Measurements from ENCODE around the gene GALNT18. TPM values are rescaled to one million over a fixed set of nuclear protein-coding genes. Genes with fewer than 3 reads are reported as not detected.

GALNT18 gene
- total RNA-seq, 4 donors from 2014 or later = 4.7 to 20.4 (median 14.1) TPM

- peaks cover 0 to 15% (median 8%) of the 10 kb centered on the region in 3 donors for H3K4me1 ChIP-seq
- intact Hi-C loops (cut with DNase I) = no loop called here
- H3K27ac ChIP-seq = no peak overlapping the region
- TF ChIP-seq CTCF (IDR thresholded peaks at IDR 0.05) = no peak
- no peak for TF ChIP-seq POLR2A (IDR thresholded peaks at IDR 0.05)
- H3K27me3 ChIP-seq = no peaks in the 10 kb centered on the region
- H3K36me3 ChIP-seq = no peaks in the 10 kb centered on the region
- WGBS, 2 donors = 51 to 62% methylated on average over 6 to 9 of the region's 10 CpGs
- no peaks in the 10 kb centered on the region for H3K9me3 ChIP-seq
- no peak overlapping the region for H3K4me3 ChIP-seq
- no peak for DNase-seq
These were observed 110.9 kb downstream of the GALNT18 start for GRCh38 chr11:11510939-11511338.

GRCh38 chr11:11505692-11506091 is 116.1 kb downstream of the GALNT18 start:
- 64 to 71% methylated on average over 3 of the region's 3 CpGs for WGBS, 2 donors
- intact Hi-C loops (cut with DNase I) = no loop called here
- DNase-seq = no peak
- no peak overlapping the region for H3K4me3 ChIP-seq
- H3K9me3 ChIP-seq = no peaks in the 10 kb centered on the region
- TF ChIP-seq POLR2A (IDR thresholded peaks at IDR 0.05) (no peak), CTCF (IDR thresholded peaks at IDR 0.05) (no peak)
- H3K27ac ChIP-seq = no peak overlapping the region
- no peaks in the 10 kb centered on the region for H3K36me3 ChIP-seq
- H3K4me1 ChIP-seq = peaks cover 5 to 27% (median 19%) of the 10 kb centered on the region in 3 donors
- no peaks in the 10 kb centered on the region for H3K27me3 ChIP-seq

- H3K4me3 ChIP-seq = no peak overlapping the region
- no peaks in the 10 kb centered on the region for H3K27me3 ChIP-seq
- no peak for DNase-seq
- H3K36me3 ChIP-seq = no peaks in the 10 kb centered on the region
- TF ChIP-seq CTCF (IDR thresholded peaks at IDR 0.05) (no peak), POLR2A (IDR thresholded peaks at IDR 0.05) (no peak)
- intact Hi-C loops (cut with DNase I) = no loop called here
- H3K27ac ChIP-seq = no peak overlapping the region
- H3K9me3 ChIP-seq = no peaks in the 10 kb centered on the region
- peaks cover 5 to 29% (median 20%) of the 10 kb centered on the region in 3 donors for H3K4me1 ChIP-seq
These were observed 116.6 kb downstream of the GALNT18 start for GRCh38 chr11:11505190-11505589.

GRCh38 chr11:11504071-11504470 is 117.7 kb downstream of the GALNT18 start:
- TF ChIP-seq POLR2A (IDR thresholded peaks at IDR 0.05) (no peak), CTCF (IDR thresholded peaks at IDR 0.05) (no peak)
- peaks cover 5 to 29% (median 20%) of the 10 kb centered on the region in 3 donors for H3K4me1 ChIP-seq
- no peaks in the 10 kb centered on the region for H3K27me3 ChIP-seq
- H3K9me3 ChIP-seq = no peaks in the 10 kb centered on the region
- no peak overlapping the region for H3K27ac ChIP-seq
- no peak for DNase-seq
- intact Hi-C loops (cut with DNase I) = no loop called here
- no peaks in the 10 kb centered on the region for H3K36me3 ChIP-seq
- no peak overlapping the region for H3K4me3 ChIP-seq

- no peaks in the 10 kb centered on the region for H3K9me3 ChIP-seq
- WGBS, 2 donors = 26 to 31% methylated on average over 7 to 8 of the region's 9 CpGs
- H3K4me3 ChIP-seq = no peak overlapping the region
- no peaks in the 10 kb centered on the region for H3K27me3 ChIP-seq
- DNase-seq = no peak
- intact Hi-C loops (cut with DNase I) = no loop called here
- H3K36me3 ChIP-seq = no peaks in the 10 kb centered on the region
- peak overlapping the region; percentile 16 to 56 (median 46) for H3K27ac ChIP-seq
- no peak for TF ChIP-seq CTCF (IDR thresholded peaks at IDR 0.05)
- no peak for TF ChIP-seq POLR2A (IDR thresholded peaks at IDR 0.05)
- peaks cover 5 to 29% (median 20%) of the 10 kb centered on the region in 3 donors for H3K4me1 ChIP-seq
These were observed 119.4 kb downstream of the GALNT18 start for GRCh38 chr11:11502263-11502861.
